Activated CD4-positive, alpha-beta T cell treated with anti-CD3 and anti-CD28 coated beads, Interleukin-2, amount 50 U/mL, for 16 hours (primary cell): Measurements from ENCODE around the gene DIP2B.
A peak's percentile ranks its signal among the peaks of the same experiment; 100 is the strongest.

Experiments
- DNase-seq: peaks from one replicate; pipeline ENCODE4 v3.0.0-alpha.2; 2020

DIP2B gene

DNA sequence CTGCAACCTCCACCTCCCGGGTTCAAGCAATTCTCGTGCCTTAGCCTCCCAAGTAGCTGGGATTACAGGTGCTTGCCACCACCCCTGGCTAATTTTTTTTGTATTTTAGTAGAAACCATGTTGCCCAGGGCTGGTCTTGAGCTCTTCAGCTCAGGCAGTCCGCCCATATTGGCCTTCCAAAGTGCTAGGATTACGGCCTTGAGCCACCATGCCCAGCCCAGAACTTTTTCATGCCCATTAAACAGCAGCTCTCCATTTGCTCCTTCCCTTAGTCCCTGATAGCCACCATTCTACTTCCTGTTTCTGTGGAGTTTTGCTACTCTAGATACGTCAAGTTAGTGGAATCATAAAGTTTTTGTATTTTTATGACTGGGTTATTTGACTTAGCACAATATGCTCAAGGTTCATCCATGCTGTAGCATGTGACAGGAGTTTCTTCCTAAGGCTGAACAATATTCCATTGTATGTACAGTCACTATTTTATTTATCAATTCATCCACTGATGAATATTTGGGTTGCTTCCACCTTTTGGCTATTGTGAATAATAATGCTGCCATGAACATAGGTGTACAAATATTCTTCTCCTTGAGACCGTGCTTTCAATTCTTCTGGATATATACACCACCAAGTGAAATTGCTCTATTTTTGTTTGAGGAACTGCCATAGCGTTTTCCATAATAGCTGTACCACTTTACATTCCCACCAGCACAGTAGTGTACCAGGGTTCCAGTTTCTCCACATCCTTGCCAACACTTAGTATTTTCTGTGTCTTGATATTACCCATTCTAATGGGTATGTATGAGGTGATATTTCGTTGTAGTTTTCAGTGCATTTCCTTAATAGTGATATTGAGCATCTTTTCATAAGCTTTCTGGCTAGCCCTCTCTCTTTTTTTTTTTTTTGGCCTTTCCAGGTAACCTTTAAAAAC lies 274.1 kb downstream of the DIP2B start:
- no peak for DNase-seq

DNA sequence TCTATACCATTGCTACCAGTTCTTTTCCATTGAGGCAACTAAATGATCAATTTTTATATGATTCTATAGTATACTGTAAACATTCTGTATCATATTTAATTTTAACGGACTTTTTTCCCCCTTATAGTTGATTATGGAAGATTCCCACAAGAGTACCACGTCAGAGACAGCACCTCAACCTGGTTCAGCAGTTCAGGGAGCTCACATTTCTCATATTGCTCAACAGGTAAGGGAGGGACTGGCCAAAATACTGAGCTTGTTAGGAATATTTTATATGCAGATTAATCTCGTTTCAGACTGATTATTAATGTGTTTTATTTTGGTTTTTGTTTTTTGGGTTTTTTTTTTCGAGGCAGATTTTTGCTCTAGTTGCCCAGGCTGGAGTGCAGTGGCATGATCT lies 275.2 kb downstream of the DIP2B start:
- DNase-seq, result no peak

DNA sequence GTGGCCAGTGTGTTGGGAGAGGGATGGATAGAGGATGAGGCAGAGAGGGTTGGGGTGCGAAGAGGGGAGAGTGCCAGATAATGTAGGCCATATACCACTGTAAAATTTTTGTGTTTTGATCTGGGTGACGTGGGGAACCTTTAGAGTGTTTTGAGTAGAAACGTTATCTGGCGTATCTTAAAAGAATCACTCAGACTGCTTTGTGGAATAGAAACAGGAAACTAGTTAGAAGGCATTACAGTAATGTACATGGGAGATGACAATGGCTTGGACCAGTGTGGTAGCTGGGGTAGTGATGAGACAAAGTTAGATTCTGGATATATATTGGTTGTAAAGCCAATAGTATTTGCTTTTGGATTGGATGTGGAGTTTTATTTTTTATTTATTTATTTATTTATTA lies 279.7 kb downstream of the DIP2B start:
- peak; percentile 31 for DNase-seq

DNA sequence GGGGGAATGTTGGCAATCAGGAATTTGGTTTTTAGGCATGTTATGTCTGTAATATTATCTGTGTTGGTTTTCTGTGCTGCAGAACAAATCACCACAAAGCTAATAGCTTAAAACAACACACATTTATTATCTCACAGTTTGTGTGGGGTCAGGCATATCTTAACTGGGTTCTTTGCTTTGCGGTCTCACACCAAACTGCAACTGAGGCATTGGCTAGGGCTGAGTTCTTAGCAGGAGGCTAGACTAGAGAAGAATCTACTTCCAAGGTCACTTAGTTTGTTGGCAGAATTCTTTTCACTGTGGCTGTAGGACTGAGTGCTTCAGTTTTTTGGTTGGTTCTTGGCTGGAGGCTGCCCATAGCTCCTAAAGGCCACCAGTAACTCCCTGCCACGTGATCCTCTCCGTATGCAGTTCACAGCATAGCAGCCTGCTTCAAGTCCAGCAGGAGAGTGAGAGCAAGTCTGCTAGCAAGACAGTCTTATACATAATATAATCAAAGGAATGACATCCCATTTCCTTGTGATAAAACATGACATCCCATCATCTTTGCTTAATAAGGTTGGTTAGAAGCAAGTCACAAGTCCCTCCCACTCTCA lies 280.7 kb downstream of the DIP2B start:
- DNase-seq, result no peak

DNA sequence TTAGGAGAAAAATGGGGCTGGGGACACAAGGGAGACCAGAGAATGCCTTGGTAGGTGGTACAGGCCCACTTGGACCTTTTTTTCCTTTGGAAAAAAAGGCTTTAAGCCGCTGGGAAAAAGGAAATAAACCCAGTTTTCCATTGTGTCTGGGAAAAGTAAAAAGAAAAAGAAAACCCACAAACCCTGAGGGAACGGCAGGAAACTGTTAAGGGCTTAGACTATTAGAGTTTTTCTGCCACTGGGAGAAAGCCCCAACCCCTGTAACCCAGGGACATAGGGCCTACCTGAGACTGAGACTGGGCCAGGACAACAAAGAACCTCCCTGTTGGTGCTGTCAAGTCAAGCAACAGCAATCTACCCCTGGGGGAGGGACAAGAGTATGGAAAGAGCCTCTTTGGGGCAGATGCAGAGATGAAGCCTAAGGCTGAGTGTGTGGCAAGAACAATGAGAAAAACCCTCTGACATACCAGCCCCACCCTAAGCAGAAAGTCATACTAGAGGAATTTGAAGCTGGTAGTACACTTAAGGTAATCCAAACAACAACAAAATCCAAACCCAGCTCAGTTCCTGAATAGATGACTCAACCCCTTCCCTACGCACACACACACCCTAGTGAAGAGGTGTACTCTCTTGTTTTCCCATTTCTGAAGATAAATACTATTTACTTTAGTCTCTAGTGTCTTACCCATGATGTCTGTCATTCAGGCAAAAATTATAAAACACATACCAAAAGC lies 281.9 kb downstream of the DIP2B start:
- DNase-seq, result no peak

DNA sequence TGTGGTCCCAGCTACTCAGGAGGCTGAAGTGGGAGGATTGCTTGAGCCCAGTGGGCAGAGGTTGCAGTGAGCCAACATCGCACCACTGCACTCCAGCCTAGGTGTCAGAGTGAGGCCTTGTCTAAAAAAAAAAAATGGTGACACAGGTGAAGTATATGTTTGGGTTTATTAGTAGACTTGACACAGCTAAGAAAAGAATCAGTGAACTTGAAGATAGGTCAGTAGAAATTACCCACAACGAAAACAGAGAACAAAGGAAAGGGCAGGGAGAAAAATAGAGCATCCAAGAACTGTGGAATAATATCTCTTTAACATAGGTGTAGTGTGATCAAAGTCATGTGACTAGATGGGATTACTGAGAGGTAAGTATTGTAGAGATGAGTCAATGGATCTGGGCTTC lies 282.8 kb downstream of the DIP2B start:
- no peak for DNase-seq

DNA sequence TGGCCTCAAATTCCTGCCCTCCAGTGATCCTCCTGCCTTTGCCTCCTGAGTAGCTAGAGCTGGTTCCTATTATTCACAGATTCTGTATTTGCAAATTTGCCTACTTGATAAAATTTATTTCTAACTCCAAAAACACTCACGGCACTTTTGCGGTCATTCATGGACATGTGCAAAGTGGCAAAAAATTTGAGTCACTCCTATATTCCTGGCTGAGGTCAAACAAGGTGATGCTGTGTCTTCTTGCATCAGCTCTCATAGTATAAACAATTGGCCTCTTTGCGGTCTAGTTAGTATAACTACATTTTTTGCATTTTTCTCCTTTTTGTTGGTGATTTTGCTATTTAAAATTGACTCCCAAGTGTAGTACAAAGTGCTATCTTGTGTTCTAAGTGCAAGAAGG lies 283.8 kb downstream of the DIP2B start:
- DNase-seq, result no peak

DNA sequence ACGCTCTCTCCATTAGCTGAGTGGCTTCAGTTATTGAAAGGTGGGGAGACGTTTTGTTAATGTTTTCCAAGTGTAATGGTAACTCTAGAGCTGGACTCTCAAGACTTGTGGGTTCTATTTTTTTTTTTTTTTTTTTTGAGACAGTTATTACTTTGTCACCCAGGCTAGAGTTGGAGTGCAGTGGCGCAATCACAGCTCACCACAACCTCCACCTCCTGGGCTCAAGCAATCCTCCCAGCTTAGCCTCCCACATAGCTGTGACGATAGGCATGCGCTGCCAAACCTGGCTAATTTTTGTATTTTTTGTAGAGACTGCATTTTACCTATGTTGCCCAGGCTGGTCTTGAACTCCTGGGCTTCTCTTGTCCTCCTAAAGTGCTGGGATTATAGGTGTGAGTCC lies 285.3 kb downstream of the DIP2B start:
- DNase-seq, result no peak
